Panc1 (cell line): ENCODE data around the gene AMPH. TPM values are rescaled to one million over a fixed set of nuclear protein-coding genes. Genes with fewer than 3 reads are reported as not detected.

ENCODE experiments used
- ATAC-seq: fragments of 200-7000 bp; cut with Tn5 transposase; 2 replicates; pipeline ENCODE4 v1.9.1; 2020; ENCODE audit warnings: mild to moderate bottlenecking, moderate library complexity
- BruUV-seq: library from RNA; stranded (reverse); fragments of 400-500 nt; replicated peaks from 2 replicates; lab custom pipeline; 2021; lab: Mats Ljungman, UMichigan
- CTCF ChIA-PET: fragments of 300-600 bp; sonication (Branson Sonifier 250); formaldehyde crosslinking; loops from one replicate; lab custom pipeline; 2022; ENCODE audit warnings: antibody characterized with exemption; lab: Charles Lee
- POLR2A ChIA-PET: fragments of 300-600 bp; sonication (Branson Sonifier 250); formaldehyde crosslinking; loops from one replicate; lab custom pipeline; 2022; ENCODE audit warnings: antibody characterized with exemption; lab: Charles Lee
- DNase-seq: peaks from one replicate; pipeline ENCODE4 v3.0.0-alpha.2; 2010; ENCODE audit warnings: low read depth, low spot score
- H3K27ac ChIP-seq: 2 replicates; pipeline ENCODE4 v1.5.1; 2011; ENCODE audit warnings: mild to moderate bottlenecking, low read length, inconsistent platforms
- H3K27me3 ChIP-seq: fragments of 200-500 bp; sonication (Bioruptor generic); 2 replicates; pipeline ENCODE4 v1.6.0; 2014; ENCODE audit warnings: low read length, inconsistent platforms; ENCODE audit not compliant: control insufficient read depth, insufficient read depth
- H3K36me3 ChIP-seq: fragments of 200-500 bp; sonication (Bioruptor generic); 2 replicates; pipeline ENCODE4 v1.5.1; 2014; ENCODE audit warnings: inconsistent platforms, mild to moderate bottlenecking, low read length, moderate library complexity; ENCODE audit not compliant: control insufficient read depth, insufficient read depth
- H3K4me1 ChIP-seq: 2 replicates; pipeline ENCODE4 v1.5.1; 2011; ENCODE audit warnings: inconsistent platforms, mild to moderate bottlenecking, low read length, moderate library complexity; ENCODE audit not compliant: control insufficient read depth, insufficient read depth
- H3K4me3 ChIP-seq, 2 experiments: 2 replicates each; pipeline ENCODE4 v1.5.1; 2011 to 2012; ENCODE audit warnings: low read depth in 2 of 2, low read length in 2 of 2, mild to moderate bottlenecking in 2 of 2, inconsistent platforms in 1 of 2, moderate library complexity in 1 of 2
- H3K9me3 ChIP-seq: fragments of 200-500 bp; sonication (Bioruptor generic); 2 replicates; pipeline ENCODE4 v1.5.1; 2014; ENCODE audit warnings: low read depth, mild to moderate bottlenecking, inconsistent platforms, low read length, moderate library complexity; ENCODE audit not compliant: control insufficient read depth, insufficient read depth
- CTCF ChIP-seq: fragments of 450-650 bp; IDR thresholded peaks from 2 replicates; pipeline ENCODE4 v1.5.1; 2017; ENCODE audit warnings: mild to moderate bottlenecking
- POLR2AphosphoS5 ChIP-seq: IDR thresholded peaks from 2 replicates; pipeline ENCODE4 v1.6.1; 2012; ENCODE audit warnings: mild to moderate bottlenecking, low read depth, low read length, moderate library complexity
- REST ChIP-seq, 2 experiments: IDR thresholded peaks; 2 replicates each; pipeline ENCODE4 v1.6.1; 2011 to 2012; ENCODE audit warnings: low read depth in 2 of 2, control low read depth in 1 of 2, low read length in 1 of 2, mild to moderate bottlenecking in 1 of 2, moderate library complexity in 1 of 2; ENCODE audit not compliant: insufficient read depth in 1 of 2
- SIN3A ChIP-seq: IDR thresholded peaks from 2 replicates; pipeline ENCODE4 v1.6.1; 2012; ENCODE audit warnings: low read depth, mild to moderate bottlenecking, low read length, moderate library complexity, borderline replicate concordance; ENCODE audit not compliant: insufficient read depth
- TCF7L2 ChIP-seq: IDR thresholded peaks from 2 replicates; pipeline ENCODE4 v1.6.1; 2011; ENCODE audit warnings: mild to moderate bottlenecking, low read depth, low read length, inconsistent platforms
- in situ Hi-C: cut with HindIII; loops from 2 replicates; pipeline ENCODE4 v1.10.0; 2016; ENCODE audit warnings: low sequenced_read_pairs, low pct_unique_long_range_greater_than_20kb
- intact Hi-C: fragments of 100-400 bp; cut with micrococcal nuclease; formaldehyde crosslinking; loops from one replicate; pipeline ENCODE4 v1.10.0; 2022; ENCODE audit not compliant: unreplicated experiment
- total RNA-seq: library from RNA; stranded (reverse); gene quantifications from one replicate; pipeline ENCODE4 v1.2.1, GENCODE V29; 2021; ENCODE audit not compliant: unreplicated experiment

Gene AMPH
- total RNA-seq, 1 experiment from 2014 or later, result not detected

GRCh38 chr7:38373155-38373554, 258.0 kb downstream of the AMPH start:
- no peak for TF ChIP-seq CTCF
- no peak for TF ChIP-seq TCF7L2
- no peak for TF ChIP-seq SIN3A
- TF ChIP-seq POLR2AphosphoS5, result no peak
- no peak for TF ChIP-seq REST (IDR thresholded peaks at IDR 0.05; ENCODE audit: insufficient read depth in 1 of 2, low read depth in 2 of 2, low read length in 1 of 2)
- Histone ChIP-seq H3K4me3 (no peak overlapping the region), H3K27ac (no peak overlapping the region), H3K9me3 (no peaks in the 10 kb centered on the region), H3K27me3 (no peaks in the 10 kb centered on the region), H3K36me3 (no peaks in the 10 kb centered on the region), H3K4me1 (no peaks in the 10 kb centered on the region)
- no TSS peak for BruUV-seq
- ChIA-PET CTCF (no interaction called here), POLR2A (no interaction called here)
- intact Hi-C loops, result no loop called here
- no peak for ATAC-seq
- in situ Hi-C loops, result no loop called here
- no peak for DNase-seq

- intact Hi-C loops, result no loop called here
- DNase-seq, result no peak
- ChIA-PET POLR2A (no interaction called here), CTCF (no interaction called here)
- TF ChIP-seq POLR2AphosphoS5 (no peak), REST (IDR thresholded peaks at IDR 0.05; ENCODE audit: insufficient read depth in 1 of 2, low read depth in 2 of 2, low read length in 1 of 2) (no peak), TCF7L2 (no peak), CTCF (no peak), SIN3A (no peak)
- H3K4me1 ChIP-seq, result no peaks in the 10 kb centered on the region
- no peak overlapping the region for H3K27ac ChIP-seq
- no TSS peak for BruUV-seq
- no peak for ATAC-seq
- no peak overlapping the region for H3K4me3 ChIP-seq
- H3K36me3 ChIP-seq, result no peaks in the 10 kb centered on the region
- H3K9me3 ChIP-seq, result no peaks in the 10 kb centered on the region
- no peaks in the 10 kb centered on the region for H3K27me3 ChIP-seq
- in situ Hi-C loops, result no loop called here
Observed at GRCh38 chr7:38372290-38372689, 258.9 kb downstream of the AMPH start.
